Measurements from ENCODE around the gene MPDU1. TPM values are rescaled to one million over a fixed set of nuclear protein-coding genes. Genes with fewer than 3 reads are reported as not detected.
"Not testable (repeated sequence)": the region's sequence is repeated elsewhere in the genome, so short reads cannot be mapped to it uniquely, and the experiment has no call there.

Gene MPDU1
- total RNA-seq, 3 donors from 2014 or later: 55.2 to 101 (median 94.5) TPM

DNA sequence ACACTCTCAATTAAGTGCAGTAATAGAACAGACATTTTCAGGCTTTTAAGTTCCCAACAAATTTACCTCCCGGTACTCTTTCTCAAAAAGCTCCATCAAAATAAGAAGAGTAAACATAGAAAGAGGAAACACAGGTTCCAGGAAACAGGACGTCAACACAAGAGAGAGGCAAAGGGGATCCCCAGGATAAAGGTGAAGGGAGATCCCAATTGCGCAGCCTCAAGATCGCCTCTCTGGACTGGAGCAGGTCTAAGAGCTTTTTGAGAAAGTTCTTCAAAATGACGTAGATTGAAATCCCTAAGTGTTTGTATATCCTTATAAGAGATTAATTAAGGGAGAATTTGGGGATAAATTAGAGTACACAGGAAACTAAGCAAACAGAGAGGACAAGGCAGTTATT, 35.0 kb downstream of the MPDU1 start:
- DNase-seq (no peak), ATAC-seq (no peak)
- no peak overlapping the region for H3K4me3 ChIP-seq
- H3K4me1 ChIP-seq (ENCODE audit: low read depth): peaks cover 3% of the 10 kb centered on the region
- intact Hi-C loops (cut with DNase I, micrococcal nuclease): no loop called here
- no peaks in the 10 kb centered on the region for H3K9me3 ChIP-seq
- H3K36me3 ChIP-seq (ENCODE audit: low read depth): no peaks in the 10 kb centered on the region
- TF ChIP-seq, protein P1, sequence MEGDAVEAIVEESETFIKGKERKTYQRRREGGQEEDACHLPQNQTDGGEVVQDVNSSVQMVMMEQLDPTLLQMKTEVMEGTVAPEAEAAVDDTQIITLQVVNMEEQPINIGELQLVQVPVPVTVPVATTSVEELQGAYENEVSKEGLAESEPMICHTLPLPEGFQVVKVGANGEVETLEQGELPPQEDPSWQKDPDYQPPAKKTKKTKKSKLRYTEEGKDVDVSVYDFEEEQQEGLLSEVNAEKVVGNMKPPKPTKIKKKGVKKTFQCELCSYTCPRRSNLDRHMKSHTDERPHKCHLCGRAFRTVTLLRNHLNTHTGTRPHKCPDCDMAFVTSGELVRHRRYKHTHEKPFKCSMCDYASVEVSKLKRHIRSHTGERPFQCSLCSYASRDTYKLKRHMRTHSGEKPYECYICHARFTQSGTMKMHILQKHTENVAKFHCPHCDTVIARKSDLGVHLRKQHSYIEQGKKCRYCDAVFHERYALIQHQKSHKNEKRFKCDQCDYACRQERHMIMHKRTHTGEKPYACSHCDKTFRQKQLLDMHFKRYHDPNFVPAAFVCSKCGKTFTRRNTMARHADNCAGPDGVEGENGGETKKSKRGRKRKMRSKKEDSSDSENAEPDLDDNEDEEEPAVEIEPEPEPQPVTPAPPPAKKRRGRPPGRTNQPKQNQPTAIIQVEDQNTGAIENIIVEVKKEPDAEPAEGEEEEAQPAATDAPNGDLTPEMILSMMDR (IDR thresholded peaks at IDR 0.05): no peak

DNA sequence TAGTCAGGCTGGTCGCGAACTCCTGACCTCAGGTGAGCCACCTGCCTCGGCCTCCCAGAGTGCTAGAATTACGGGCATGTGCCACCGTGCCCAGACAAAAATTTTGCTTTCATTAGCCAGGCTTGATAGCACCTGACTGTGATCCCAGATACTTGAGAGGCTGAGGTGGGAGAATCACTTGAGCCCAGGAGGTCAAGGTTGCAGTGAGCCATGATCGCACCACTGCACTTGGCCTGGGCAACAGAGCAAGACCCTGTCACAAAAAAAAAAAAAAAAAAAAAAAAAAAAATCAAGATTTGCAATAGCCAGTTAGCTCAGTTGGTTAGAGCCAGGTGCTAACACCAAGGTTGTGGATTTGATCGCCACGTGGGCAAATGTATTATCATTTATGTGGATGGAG, 37.2 kb downstream of the MPDU1 start:
- Histone ChIP-seq H3K36me3 (ENCODE audit: low read depth) (no peaks in the 10 kb centered on the region), H3K9me3 (no peaks in the 10 kb centered on the region), H3K4me1 (ENCODE audit: low read depth) (no peaks in the 10 kb centered on the region), H3K4me3 (no peak overlapping the region)
- TF ChIP-seq, protein P1 (IDR thresholded peaks at IDR 0.05): no peak
- intact Hi-C loops (cut with DNase I, micrococcal nuclease): no loop called here
- DNase-seq: no peak
- no peak for ATAC-seq

DNA sequence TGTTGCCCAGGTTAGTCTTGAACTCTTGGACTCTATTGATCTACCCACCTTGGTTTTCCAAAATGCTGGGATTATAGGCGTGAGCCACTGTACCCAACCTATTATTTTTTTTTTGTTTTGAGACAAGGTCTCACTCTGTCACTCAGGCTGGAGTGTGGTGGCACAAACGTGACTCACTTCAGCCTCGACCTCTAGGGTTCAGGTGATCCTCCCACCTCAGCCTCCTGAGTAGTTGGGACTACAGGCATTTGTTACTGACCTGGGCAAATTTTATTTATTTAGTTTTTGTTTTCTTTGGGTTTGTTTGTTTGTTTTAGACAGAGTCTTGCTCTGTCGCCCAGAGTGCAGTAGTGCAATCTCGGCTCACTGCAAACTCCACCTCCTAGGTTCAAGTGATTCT, 40.0 kb downstream of the MPDU1 start:
- DNase-seq: no peak
- no peak for ATAC-seq
- Histone ChIP-seq H3K4me1 (ENCODE audit: low read depth) (peaks cover 6% of the 10 kb centered on the region), H3K36me3 (ENCODE audit: low read depth) (no peaks in the 10 kb centered on the region), H3K9me3 (no peaks in the 10 kb centered on the region), H3K4me3 (no peak overlapping the region)
- TF ChIP-seq, protein P1 (IDR thresholded peaks at IDR 0.05): no peak
- intact Hi-C loops (cut with DNase I, micrococcal nuclease): no loop called here

GRCh38 chr17:7625749-7626148, 42.1 kb downstream of the MPDU1 start:
- intact Hi-C loops (cut with DNase I, micrococcal nuclease); DNase-seq; H3K36me3 ChIP-seq (ENCODE audit: low read depth); ATAC-seq; H3K4me3 ChIP-seq; H3K9me3 ChIP-seq; H3K4me1 ChIP-seq (ENCODE audit: low read depth): not testable (repeated sequence)

GRCh38 chr17:7626307-7626706, 42.7 kb downstream of the MPDU1 start:
- TF ChIP-seq, protein P1 (IDR thresholded peaks at IDR 0.05): no peak
- peaks cover 9% of the 10 kb centered on the region for H3K4me1 ChIP-seq (ENCODE audit: low read depth)
- no peak overlapping the region for H3K4me3 ChIP-seq
- no peak for DNase-seq
- intact Hi-C loops (cut with DNase I, micrococcal nuclease): no loop called here
- H3K36me3 ChIP-seq (ENCODE audit: low read depth): no peaks in the 10 kb centered on the region
- ATAC-seq: no peak
- no peaks in the 10 kb centered on the region for H3K9me3 ChIP-seq

DNA sequence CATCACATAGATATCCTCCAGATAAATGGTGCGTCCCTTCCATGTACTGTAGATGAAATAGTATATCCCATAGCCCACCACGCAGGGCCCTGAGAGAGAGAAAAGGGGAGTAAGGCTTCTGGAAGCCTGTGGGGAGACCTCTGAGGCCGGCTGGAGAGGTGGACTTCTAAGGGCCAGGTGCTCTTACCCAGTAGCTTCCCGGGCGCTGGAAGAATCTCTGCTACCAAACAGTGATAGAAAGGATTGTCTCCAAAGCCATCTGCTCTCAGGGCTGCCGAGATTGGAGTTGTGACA, 43.3 kb downstream of the MPDU1 start:
- DNase-seq (no peak), ATAC-seq (no peak)
- H3K4me3 ChIP-seq: peak overlapping the region; percentile 56

More for the DNA sequence above, 43.3 kb downstream of the MPDU1 start:
- TF ChIP-seq, protein P1 (IDR thresholded peaks at IDR 0.05): no peak
- Histone ChIP-seq H3K36me3 (ENCODE audit: low read depth) (no peaks in the 10 kb centered on the region), H3K9me3 (no peaks in the 10 kb centered on the region), H3K4me1 (ENCODE audit: low read depth) (peaks cover 9% of the 10 kb centered on the region)
- intact Hi-C loops (cut with DNase I, micrococcal nuclease): no loop called here
